Measurements from ENCODE around the gene SDK1. TPM values are rescaled to one million over a fixed set of nuclear protein-coding genes. Genes with fewer than 3 reads are reported as not detected.

SDK1 gene
- polyA plus RNA-seq, 4 donors: 0.27 to 5.0 (median 2.1) TPM; not detected in 1

GRCh38 chr7:3987426-3987927 is 686.4 kb downstream of the SDK1 start:
- DNase-seq: no peak
- no peak overlapping the region for H3K27ac ChIP-seq (ENCODE audit: low read depth in 1 of 3, low read length in 2 of 3)
- FAIRE-seq: no peak

GRCh38 chr7:3989723-3990122 is 688.7 kb downstream of the SDK1 start:
- Histone ChIP-seq H3K36me3 (ENCODE audit: control insufficient read depth in 3 of 3, insufficient read depth in 2 of 3, low read depth in 1 of 3, low read length in 3 of 3) (peaks cover 0 to 8% (median 0%) of the 10 kb centered on the region in 3 donors), H3K27me3 (ENCODE audit: control insufficient read depth in 3 of 3, insufficient read depth in 3 of 3, low read length in 3 of 3) (no peaks in the 10 kb centered on the region), H3K9me3 (ENCODE audit: control insufficient read depth in 2 of 2, insufficient read depth in 1 of 2, low read depth in 1 of 2, low read length in 1 of 2) (no peaks in the 10 kb centered on the region), H3K4me3 (ENCODE audit: low read depth in 1 of 3, low read length in 3 of 3) (no peak overlapping the region), H3K4me1 (ENCODE audit: control insufficient read depth in 3 of 3, insufficient read depth in 2 of 3, low read depth in 1 of 3, low read length in 2 of 3) (no peaks in the 10 kb centered on the region), H3K27ac (ENCODE audit: low read depth in 1 of 3, low read length in 2 of 3) (no peak overlapping the region)
- WGBS, 3 donors: 83 to 90% (median 86%) methylated on average over 11 of the region's 11 CpGs
- no peak for DNase-seq
- no peak for FAIRE-seq

More at GRCh38 chr7:3987426-3987927, 686.4 kb downstream of the SDK1 start:
- Histone ChIP-seq H3K36me3 (ENCODE audit: control insufficient read depth in 3 of 3, insufficient read depth in 2 of 3, low read depth in 1 of 3, low read length in 3 of 3) (peaks cover 0 to 8% (median 0%) of the 10 kb centered on the region in 3 donors), H3K9me3 (ENCODE audit: control insufficient read depth in 2 of 2, insufficient read depth in 1 of 2, low read depth in 1 of 2, low read length in 1 of 2) (no peaks in the 10 kb centered on the region), H3K4me1 (ENCODE audit: control insufficient read depth in 3 of 3, insufficient read depth in 2 of 3, low read depth in 1 of 3, low read length in 2 of 3) (no peaks in the 10 kb centered on the region), H3K27me3 (ENCODE audit: control insufficient read depth in 3 of 3, insufficient read depth in 3 of 3, low read length in 3 of 3) (no peaks in the 10 kb centered on the region), H3K4me3 (ENCODE audit: low read depth in 1 of 3, low read length in 3 of 3) (no peak overlapping the region)
- WGBS, 3 donors: 87 to 91% (median 90%) methylated on average over 13 to 14 of the region's 14 CpGs

- no peaks in the 10 kb centered on the region for H3K4me1 ChIP-seq (ENCODE audit: control insufficient read depth in 3 of 3, insufficient read depth in 2 of 3, low read depth in 1 of 3, low read length in 2 of 3)
- WGBS, 3 donors: 82 to 92% (median 83%) methylated on average over 9 of the region's 9 CpGs
- no peaks in the 10 kb centered on the region for H3K9me3 ChIP-seq (ENCODE audit: control insufficient read depth in 2 of 2, insufficient read depth in 1 of 2, low read depth in 1 of 2, low read length in 1 of 2)
- DNase-seq (no peak), FAIRE-seq (no peak)
- no peak overlapping the region for H3K27ac ChIP-seq (ENCODE audit: low read depth in 1 of 3, low read length in 2 of 3)
- H3K27me3 ChIP-seq (ENCODE audit: control insufficient read depth in 3 of 3, insufficient read depth in 3 of 3, low read length in 3 of 3): no peaks in the 10 kb centered on the region
- H3K36me3 ChIP-seq (ENCODE audit: control insufficient read depth in 3 of 3, insufficient read depth in 2 of 3, low read depth in 1 of 3, low read length in 3 of 3): peaks cover 0 to 8% (median 0%) of the 10 kb centered on the region in 3 donors
- H3K4me3 ChIP-seq (ENCODE audit: low read depth in 1 of 3, low read length in 3 of 3): no peak overlapping the region
These were observed 690.7 kb downstream of the SDK1 start for GRCh38 chr7:3991731-3992231.

GRCh38 chr7:3992841-3993240 is 691.8 kb downstream of the SDK1 start:
- DNase-seq: no peak
- WGBS, 3 donors: 77 to 87% (median 78%) methylated on average over 7 of the region's 7 CpGs
- no peak for FAIRE-seq

GRCh38 chr7:3994764-3995163 is 693.7 kb downstream of the SDK1 start:
- H3K36me3 ChIP-seq (ENCODE audit: control insufficient read depth in 3 of 3, insufficient read depth in 2 of 3, low read depth in 1 of 3, low read length in 3 of 3): peaks cover 0 to 3% (median 0%) of the 10 kb centered on the region in 3 donors
- no peaks in the 10 kb centered on the region for H3K27me3 ChIP-seq (ENCODE audit: control insufficient read depth in 3 of 3, insufficient read depth in 3 of 3, low read length in 3 of 3)
- no peak overlapping the region for H3K27ac ChIP-seq (ENCODE audit: low read depth in 1 of 3, low read length in 2 of 3)
- H3K4me3 ChIP-seq (ENCODE audit: low read depth in 1 of 3, low read length in 3 of 3): no peak overlapping the region
- H3K4me1 ChIP-seq (ENCODE audit: control insufficient read depth in 3 of 3, insufficient read depth in 2 of 3, low read depth in 1 of 3, low read length in 2 of 3): no peaks in the 10 kb centered on the region
- FAIRE-seq (no peak), DNase-seq (no peak)
- 81 to 87% (median 84%) methylated on average over 5 of the region's 5 CpGs for WGBS, 3 donors
- H3K9me3 ChIP-seq (ENCODE audit: control insufficient read depth in 2 of 2, insufficient read depth in 1 of 2, low read depth in 1 of 2, low read length in 1 of 2): no peaks in the 10 kb centered on the region

More at GRCh38 chr7:3992841-3993240, 691.8 kb downstream of the SDK1 start:
- H3K4me3 ChIP-seq (ENCODE audit: low read depth in 1 of 3, low read length in 3 of 3): no peak overlapping the region
- H3K36me3 ChIP-seq (ENCODE audit: control insufficient read depth in 3 of 3, insufficient read depth in 2 of 3, low read depth in 1 of 3, low read length in 3 of 3): peaks cover 0 to 5% (median 0%) of the 10 kb centered on the region in 3 donors
- H3K4me1 ChIP-seq (ENCODE audit: control insufficient read depth in 3 of 3, insufficient read depth in 2 of 3, low read depth in 1 of 3, low read length in 2 of 3): no peaks in the 10 kb centered on the region
- H3K27ac ChIP-seq (ENCODE audit: low read depth in 1 of 3, low read length in 2 of 3): no peak overlapping the region
- H3K9me3 ChIP-seq (ENCODE audit: control insufficient read depth in 2 of 2, insufficient read depth in 1 of 2, low read depth in 1 of 2, low read length in 1 of 2): no peaks in the 10 kb centered on the region
- no peaks in the 10 kb centered on the region for H3K27me3 ChIP-seq (ENCODE audit: control insufficient read depth in 3 of 3, insufficient read depth in 3 of 3, low read length in 3 of 3)

GRCh38 chr7:3995187-3995586 is 694.1 kb downstream of the SDK1 start:
- FAIRE-seq (no peak), DNase-seq (no peak)
- Histone ChIP-seq H3K36me3 (ENCODE audit: control insufficient read depth in 3 of 3, insufficient read depth in 2 of 3, low read depth in 1 of 3, low read length in 3 of 3) (peaks cover 0 to 3% (median 0%) of the 10 kb centered on the region in 3 donors), H3K9me3 (ENCODE audit: control insufficient read depth in 2 of 2, insufficient read depth in 1 of 2, low read depth in 1 of 2, low read length in 1 of 2) (no peaks in the 10 kb centered on the region), H3K27ac (ENCODE audit: low read depth in 1 of 3, low read length in 2 of 3) (no peak overlapping the region), H3K27me3 (ENCODE audit: control insufficient read depth in 3 of 3, insufficient read depth in 3 of 3, low read length in 3 of 3) (no peaks in the 10 kb centered on the region), H3K4me3 (ENCODE audit: low read depth in 1 of 3, low read length in 3 of 3) (no peak overlapping the region), H3K4me1 (ENCODE audit: control insufficient read depth in 3 of 3, insufficient read depth in 2 of 3, low read depth in 1 of 3, low read length in 2 of 3) (no peaks in the 10 kb centered on the region)
- whole genome bisulfite sequencing, 3 donors: 61 to 68% (median 65%) methylated on average over 7 of the region's 7 CpGs

- no peak for FAIRE-seq
- Histone ChIP-seq H3K27ac (ENCODE audit: low read depth in 1 of 3, low read length in 2 of 3) (no peak overlapping the region), H3K36me3 (ENCODE audit: control insufficient read depth in 3 of 3, insufficient read depth in 2 of 3, low read depth in 1 of 3, low read length in 3 of 3) (peaks cover 0 to 2% (median 0%) of the 10 kb centered on the region in 3 donors), H3K27me3 (ENCODE audit: control insufficient read depth in 3 of 3, insufficient read depth in 3 of 3, low read length in 3 of 3) (no peaks in the 10 kb centered on the region), H3K4me1 (ENCODE audit: control insufficient read depth in 3 of 3, insufficient read depth in 2 of 3, low read depth in 1 of 3, low read length in 2 of 3) (no peaks in the 10 kb centered on the region), H3K9me3 (ENCODE audit: control insufficient read depth in 2 of 2, insufficient read depth in 1 of 2, low read depth in 1 of 2, low read length in 1 of 2) (no peaks in the 10 kb centered on the region), H3K4me3 (ENCODE audit: low read depth in 1 of 3, low read length in 3 of 3) (no peak overlapping the region)
- WGBS, 3 donors: 76 to 83% (median 82%) methylated on average over 11 of the region's 11 CpGs
- no peak for DNase-seq
These were observed 697.0 kb downstream of the SDK1 start for GRCh38 chr7:3998060-3998459.

- no peaks in the 10 kb centered on the region for H3K9me3 ChIP-seq (ENCODE audit: control insufficient read depth in 2 of 2, insufficient read depth in 1 of 2, low read depth in 1 of 2, low read length in 1 of 2)
- FAIRE-seq (no peak), DNase-seq (no peak)
- peaks cover 0 to 2% (median 0%) of the 10 kb centered on the region in 3 donors for H3K36me3 ChIP-seq (ENCODE audit: control insufficient read depth in 3 of 3, insufficient read depth in 2 of 3, low read depth in 1 of 3, low read length in 3 of 3)
- no peak overlapping the region for H3K4me3 ChIP-seq (ENCODE audit: low read depth in 1 of 3, low read length in 3 of 3)
- no peaks in the 10 kb centered on the region for H3K4me1 ChIP-seq (ENCODE audit: control insufficient read depth in 3 of 3, insufficient read depth in 2 of 3, low read depth in 1 of 3, low read length in 2 of 3)
- H3K27me3 ChIP-seq (ENCODE audit: control insufficient read depth in 3 of 3, insufficient read depth in 3 of 3, low read length in 3 of 3): no peaks in the 10 kb centered on the region
- H3K27ac ChIP-seq (ENCODE audit: low read depth in 1 of 3, low read length in 2 of 3): no peak overlapping the region
- WGBS, 3 donors: 74 to 78% (median 77%) methylated on average over 8 of the region's 8 CpGs
These were observed 699.1 kb downstream of the SDK1 start for GRCh38 chr7:4000139-4000538.

GRCh38 chr7:4000934-4001333 is 699.9 kb downstream of the SDK1 start:
- FAIRE-seq: no peak

More at GRCh38 chr7:4000934-4001333, 699.9 kb downstream of the SDK1 start:
- DNase-seq: no peak
- Histone ChIP-seq H3K9me3 (ENCODE audit: control insufficient read depth in 2 of 2, insufficient read depth in 1 of 2, low read depth in 1 of 2, low read length in 1 of 2) (no peaks in the 10 kb centered on the region), H3K4me1 (ENCODE audit: control insufficient read depth in 3 of 3, insufficient read depth in 2 of 3, low read depth in 1 of 3, low read length in 2 of 3) (no peaks in the 10 kb centered on the region), H3K36me3 (ENCODE audit: control insufficient read depth in 3 of 3, insufficient read depth in 2 of 3, low read depth in 1 of 3, low read length in 3 of 3) (peaks cover 0 to 2% (median 0%) of the 10 kb centered on the region in 3 donors), H3K27ac (ENCODE audit: low read depth in 1 of 3, low read length in 2 of 3) (no peak overlapping the region), H3K4me3 (ENCODE audit: low read depth in 1 of 3, low read length in 3 of 3) (no peak overlapping the region), H3K27me3 (ENCODE audit: control insufficient read depth in 3 of 3, insufficient read depth in 3 of 3, low read length in 3 of 3) (no peaks in the 10 kb centered on the region)
- 77 to 87% (median 79%) methylated on average over 8 of the region's 8 CpGs for WGBS, 3 donors

All from small intestine (tissue), 7 donors.